C4-2B (cell line): Measurements from ENCODE around the gene ID1.

Source experiments
- ZFX ChIP-seq: fragments of 450-650 bp; IDR thresholded peaks from 2 replicates; pipeline ENCODE4 v1.6.1; 2017
- TF ChIP-seq, protein P1 (sequence below): fragments of 450-650 bp; conservative IDR thresholded peaks from 2 replicates; pipeline ENCODE4 v1.5.1; 2017; ENCODE audit warnings: mild to moderate bottlenecking

DNA sequence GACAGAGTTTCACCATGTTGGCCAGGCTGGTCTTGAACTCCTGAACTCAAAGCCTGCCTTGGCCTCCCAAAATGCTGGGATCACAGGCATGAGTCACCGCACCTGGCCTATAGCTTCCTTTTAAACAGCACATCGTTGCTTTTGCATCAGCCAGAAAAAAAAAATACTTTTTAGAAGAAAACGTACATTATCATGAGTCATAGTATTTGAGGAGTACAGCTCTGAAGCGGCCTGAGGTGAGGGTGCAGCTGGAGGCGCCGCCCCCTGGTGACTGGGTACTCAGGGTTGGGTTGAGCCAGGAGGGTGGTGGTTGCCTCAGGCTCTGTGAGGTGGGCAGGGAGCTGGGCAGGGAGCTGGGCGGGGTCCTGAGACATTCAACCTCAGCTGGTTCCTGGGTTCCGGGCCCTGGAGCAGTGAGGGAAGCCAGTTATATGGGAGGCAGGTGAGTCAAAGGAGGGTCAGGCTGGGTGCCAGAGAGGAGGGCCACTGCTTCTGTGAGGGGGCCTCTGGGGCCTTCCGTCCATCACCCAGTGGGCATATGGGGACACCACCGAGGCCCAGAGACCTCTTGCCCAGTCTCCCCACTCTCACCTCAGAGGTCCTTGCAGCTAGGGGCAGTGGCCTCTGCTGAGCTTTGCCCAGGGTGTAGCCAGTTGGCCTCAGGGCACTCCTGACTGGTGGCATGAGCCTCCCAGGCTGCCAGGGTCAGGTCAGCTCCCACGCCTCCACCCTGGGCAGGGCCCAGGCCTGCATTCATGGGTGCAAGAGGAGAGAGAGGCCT is 11.7 kb upstream of the ID1 start:
- TF ChIP-seq, protein P1, sequence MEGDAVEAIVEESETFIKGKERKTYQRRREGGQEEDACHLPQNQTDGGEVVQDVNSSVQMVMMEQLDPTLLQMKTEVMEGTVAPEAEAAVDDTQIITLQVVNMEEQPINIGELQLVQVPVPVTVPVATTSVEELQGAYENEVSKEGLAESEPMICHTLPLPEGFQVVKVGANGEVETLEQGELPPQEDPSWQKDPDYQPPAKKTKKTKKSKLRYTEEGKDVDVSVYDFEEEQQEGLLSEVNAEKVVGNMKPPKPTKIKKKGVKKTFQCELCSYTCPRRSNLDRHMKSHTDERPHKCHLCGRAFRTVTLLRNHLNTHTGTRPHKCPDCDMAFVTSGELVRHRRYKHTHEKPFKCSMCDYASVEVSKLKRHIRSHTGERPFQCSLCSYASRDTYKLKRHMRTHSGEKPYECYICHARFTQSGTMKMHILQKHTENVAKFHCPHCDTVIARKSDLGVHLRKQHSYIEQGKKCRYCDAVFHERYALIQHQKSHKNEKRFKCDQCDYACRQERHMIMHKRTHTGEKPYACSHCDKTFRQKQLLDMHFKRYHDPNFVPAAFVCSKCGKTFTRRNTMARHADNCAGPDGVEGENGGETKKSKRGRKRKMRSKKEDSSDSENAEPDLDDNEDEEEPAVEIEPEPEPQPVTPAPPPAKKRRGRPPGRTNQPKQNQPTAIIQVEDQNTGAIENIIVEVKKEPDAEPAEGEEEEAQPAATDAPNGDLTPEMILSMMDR = no peak
- no peak for TF ChIP-seq ZFX
